Ovary (tissue), 3 donors: ENCODE data around the gene EXD3.

ENCODE experiments used
- CTCF ChIP-seq, 3 donors: fragments of 450-650 bp in 2 of 3; fragments of 200-600 bp in 1 of 3; IDR thresholded peaks; one replicate each; pipeline versions ENCODE4 v1.5.1 to v1.8.0; 2016 to 2022; ENCODE audit warnings: antibody characterized with exemption in 3 of 3, mild to moderate bottlenecking in 1 of 3
- EP300 ChIP-seq: sonication (generic); formaldehyde crosslinking; IDR thresholded peaks from one replicate; pipeline ENCODE4 v1.6.1; 2017; ENCODE audit warnings: antibody characterized with exemption
- POLR2A ChIP-seq: fragments of 450-650 bp; IDR thresholded peaks from one replicate; pipeline ENCODE4 v1.6.1; 2017; ENCODE audit warnings: antibody characterized with exemption, mild to moderate bottlenecking, moderate library complexity
- donor health status: DM: no; HTN: no; CAD: no.

GRCh38 chr9:137438591-137439157, 15.7 kb upstream of the EXD3 start:
- TF ChIP-seq CTCF (IDR thresholded peaks at IDR 0.05) (no peak), POLR2A (no peak), EP300 (no peak)
